NCI-H524 treated with DMSO at 0.1 percent for 48 hours (cell line): ENCODE data around the gene POU6F2.
"Not testable (repeated sequence)": the region's sequence is repeated elsewhere in the genome, so short reads cannot be mapped to it uniquely, and the experiment has no call there.

ENCODE experiments used
- DNase-seq: peaks from one replicate; lab custom pipeline; 2025; lab: John Stamatoyannopoulos, UW

The POU6F2 gene

DNA sequence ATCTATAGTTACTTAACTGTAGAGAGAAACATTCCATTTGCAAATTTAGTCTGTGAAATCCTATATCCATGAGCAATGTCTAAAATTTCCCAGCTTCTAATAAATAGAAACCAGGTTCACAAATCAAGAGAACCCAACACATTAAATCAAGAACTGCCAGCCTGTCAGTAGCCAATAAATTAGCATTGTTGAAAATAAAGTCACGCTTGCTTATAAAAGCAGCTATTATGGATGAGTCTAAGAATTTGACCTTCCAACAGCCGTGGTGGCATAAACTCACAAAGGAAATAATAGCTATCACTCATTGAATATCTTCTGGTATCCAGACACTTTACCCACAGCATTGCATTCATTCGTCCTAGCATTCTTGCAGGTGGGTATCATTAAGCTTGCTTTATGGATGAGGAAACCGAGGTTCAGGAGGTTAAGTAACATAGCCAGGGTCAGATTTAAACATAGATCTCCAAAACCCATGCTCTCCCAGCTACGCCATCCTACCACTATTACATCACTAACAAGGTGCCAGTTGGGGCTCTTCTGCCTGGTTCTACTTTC lies 328.4 kb downstream of the POU6F2 start:
- no peak for DNase-seq

DNA sequence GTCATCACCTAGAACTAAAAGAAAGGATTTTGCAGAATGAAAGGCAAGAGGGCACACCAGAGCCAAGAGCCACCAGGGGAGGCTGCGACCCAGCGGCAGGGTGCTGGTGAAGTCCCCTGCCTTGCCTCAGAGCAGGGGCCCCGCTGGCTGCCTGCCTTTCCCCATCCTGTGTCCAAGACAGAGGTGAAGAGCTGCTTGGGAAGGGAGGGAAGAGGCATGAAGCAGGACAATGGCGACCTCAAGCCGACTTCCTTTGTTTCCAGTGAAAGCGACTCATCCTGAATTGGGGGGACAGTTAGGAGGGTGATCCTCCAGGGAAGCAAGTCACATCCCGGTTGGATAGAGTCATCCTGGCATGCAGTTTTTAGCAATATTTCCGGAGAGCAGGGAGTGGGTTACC lies 333.0 kb downstream of the POU6F2 start:
- DNase-seq: no peak

DNA sequence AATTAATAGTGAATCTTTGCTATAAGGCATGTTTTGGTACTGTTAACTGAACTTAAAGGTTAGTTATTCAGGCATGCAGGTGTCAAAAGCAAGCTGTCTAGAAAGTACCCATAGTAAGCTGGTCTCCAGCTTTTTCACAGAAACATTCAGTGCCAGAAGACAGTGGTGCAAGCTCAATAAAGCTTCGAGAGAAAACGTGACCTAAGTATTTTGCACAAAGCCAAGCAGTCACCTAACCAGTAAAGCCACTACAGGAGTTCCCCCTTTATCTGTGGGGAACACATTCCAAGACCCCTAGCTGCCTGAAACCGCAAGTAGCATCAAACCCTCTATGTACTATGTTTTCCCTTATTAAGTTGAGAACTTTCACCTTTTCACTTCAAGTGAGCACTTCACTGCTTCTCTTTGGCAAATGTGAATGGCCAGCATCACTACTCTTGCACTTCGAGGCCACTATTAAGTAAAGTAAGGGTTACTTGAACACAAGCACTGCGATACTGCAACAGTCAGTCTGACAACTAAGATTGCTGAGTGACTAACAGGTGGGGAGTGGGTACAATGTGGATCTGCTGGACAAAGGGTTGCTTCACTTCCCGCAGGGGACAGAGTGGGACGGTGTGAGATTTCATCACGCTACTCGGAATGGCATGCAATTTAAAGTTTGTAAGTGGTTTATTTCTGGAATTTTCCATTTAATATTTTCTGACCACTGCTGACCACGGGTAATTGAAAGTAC lies 334.7 kb downstream of the POU6F2 start:
- DNase-seq: no peak

DNA sequence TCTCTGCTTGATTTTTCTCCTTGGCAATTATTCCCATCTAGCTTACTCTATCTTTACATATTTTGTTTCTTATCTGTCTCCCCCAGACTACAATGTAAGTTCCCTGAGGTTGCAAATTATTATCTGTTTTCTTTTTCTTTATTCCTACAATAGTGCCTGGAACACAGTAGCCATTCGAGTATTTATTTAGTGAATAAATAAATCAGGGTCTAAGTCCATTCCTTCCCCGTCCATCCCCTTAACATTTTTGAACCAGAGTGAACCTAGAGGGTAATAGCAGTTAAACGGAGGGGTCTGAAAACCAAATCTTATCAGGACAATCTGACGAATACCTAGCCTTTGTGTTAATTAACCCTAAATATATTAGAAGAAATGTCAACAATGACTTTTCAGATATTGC lies 335.7 kb downstream of the POU6F2 start:
- no peak for DNase-seq

DNA sequence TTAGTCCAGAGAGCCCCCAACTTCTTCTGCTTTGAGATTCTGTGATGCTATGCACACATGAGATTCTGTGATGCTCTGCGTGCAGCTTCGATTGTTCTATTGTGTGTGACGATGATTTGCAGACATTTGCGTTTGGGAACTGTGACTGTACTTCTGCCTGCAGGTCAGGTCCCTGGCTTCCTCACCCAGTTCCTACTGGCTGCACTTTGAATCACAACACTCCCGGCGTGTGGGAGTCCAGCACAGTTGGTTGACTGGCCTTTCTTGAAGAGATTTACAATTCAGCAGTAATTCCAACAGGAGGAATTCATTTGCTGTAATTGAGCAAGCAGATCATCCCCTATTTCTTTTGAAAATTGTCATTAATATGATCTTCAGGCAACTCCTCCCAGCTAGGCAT lies 336.3 kb downstream of the POU6F2 start:
- no peak for DNase-seq

DNA sequence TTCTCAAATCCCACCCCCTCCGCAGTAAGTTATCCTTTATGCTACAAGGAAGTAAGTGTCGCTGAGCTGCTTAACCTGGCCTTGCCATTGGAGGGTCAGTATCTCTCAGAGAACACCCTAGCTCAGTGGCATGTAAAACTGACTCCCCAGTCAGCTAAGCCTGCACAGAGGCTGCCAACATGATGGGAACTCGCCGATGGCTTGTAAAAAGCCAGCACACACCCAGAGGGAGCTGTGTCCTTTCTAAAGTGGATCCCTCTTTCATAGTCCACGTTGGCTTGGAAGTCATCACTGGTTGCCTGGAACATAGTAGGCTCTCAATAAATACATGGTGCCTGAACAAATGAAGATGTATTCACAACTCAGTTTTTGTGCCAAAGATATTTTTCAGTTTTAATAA lies 339.4 kb downstream of the POU6F2 start:
- no peak for DNase-seq

DNA sequence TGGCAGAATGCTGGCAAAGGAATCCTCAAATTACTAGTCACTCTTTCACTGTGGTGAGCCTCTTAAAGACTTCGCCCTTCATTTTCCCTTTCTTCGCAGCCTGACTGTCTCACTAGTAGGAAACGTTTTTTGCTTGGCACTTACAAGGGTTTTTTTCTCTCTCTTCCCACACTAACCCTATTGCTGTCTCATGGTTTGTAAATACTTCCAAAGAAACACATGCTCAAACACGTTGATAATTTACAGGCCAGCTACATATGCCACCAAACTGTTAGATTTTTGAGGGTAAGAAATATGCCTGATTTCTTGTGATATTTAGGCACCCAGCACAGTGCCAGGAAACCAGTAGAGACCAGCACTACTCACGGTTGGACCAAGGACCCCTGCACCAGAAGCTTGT lies 340.2 kb downstream of the POU6F2 start:
- DNase-seq: no peak

DNA sequence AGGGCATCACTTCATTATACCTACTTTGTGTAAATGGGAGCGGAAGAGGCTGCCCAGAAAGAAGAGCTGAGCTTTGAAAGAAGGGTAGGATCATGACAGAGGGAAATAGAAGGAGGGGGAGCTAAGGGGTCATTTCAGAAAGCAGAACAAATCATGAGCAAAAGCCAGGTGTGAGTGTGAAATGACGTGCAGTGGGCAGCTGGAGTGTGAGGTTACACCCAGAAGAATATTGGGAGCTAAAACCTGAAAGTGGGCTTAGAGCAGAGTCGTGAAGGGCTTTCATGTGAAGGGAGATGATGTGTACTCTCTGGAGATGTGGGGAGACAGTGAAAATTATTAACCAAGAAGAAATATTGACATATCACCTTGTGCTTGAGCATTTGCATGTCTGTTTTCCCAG lies 343.5 kb downstream of the POU6F2 start:
- DNase-seq: no peak

DNA sequence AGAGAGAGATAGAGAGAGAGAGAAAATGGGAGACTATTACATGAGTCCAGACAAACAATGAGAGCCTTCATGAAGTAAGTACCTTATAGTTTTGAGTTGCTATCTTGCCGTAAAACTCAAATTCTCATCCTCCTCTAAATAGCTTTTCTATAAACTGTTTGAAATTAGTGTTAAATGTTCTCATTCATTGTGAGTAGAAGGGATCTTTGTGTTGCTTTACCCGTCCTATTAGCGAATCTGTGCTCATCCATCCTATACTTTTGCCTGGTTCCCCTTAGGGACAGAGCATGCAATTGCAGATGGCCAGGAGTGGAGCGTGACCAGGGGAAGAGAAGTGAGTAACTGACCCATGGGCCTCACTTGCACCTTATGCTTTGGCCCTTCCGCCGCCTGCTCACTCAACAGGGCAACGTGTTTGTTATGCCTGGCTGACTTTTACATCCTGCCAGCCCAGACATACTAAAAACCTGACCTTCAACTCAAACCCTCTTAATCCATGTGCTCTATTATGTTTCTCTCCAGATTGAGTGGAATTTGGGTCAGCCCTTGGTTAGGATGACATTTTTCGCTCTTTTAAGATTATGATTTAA lies 344.3 kb downstream of the POU6F2 start:
- no peak for DNase-seq

DNA sequence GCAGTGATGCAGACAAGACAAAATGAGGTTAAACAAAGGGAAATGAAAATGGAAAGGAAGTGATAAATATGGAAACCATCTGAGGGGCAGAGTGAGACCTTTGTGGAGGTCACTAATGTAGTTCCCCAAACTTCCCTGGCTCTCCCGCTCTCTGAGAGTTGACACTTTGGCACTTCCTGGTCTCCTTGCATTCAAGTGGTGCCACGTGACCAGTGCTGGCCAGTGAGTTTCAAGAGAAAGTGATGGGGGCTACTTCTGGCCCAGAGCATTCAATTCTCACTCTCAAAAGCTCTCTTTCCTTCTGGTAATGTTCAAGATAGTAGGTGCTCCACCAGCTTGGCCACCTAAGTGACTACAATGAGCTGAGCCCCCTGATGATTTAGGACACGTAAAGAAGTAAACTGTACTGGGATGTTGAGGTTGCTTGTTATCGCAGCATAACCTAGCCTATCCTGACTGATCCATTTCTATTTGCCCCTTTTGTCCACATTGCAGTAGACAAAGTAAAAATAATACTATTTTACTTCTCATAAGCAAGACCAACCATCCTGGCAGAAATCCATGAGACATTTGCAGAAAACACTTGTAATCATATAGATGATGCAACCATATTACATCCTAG lies 346.5 kb downstream of the POU6F2 start:
- no peak for DNase-seq

DNA sequence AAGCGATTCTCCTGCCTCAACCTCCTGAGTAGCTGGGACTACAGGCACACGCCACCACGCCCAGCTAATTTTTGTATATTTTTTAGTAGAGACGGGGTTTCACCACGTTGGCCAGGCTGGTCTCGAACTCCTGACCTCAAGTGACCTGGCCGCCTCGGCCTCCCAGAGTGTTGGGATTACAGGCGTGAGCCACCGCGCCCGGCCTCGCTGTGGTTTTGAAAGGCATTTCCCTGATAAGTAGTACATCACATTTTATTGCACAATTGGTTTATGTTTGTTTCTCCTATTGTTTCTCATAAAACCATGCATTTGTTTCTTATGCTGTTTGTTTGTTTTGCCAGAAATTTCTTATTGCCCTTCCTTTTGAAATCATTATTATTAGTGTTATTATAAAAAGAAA lies 353.9 kb downstream of the POU6F2 start:
- not testable (repeated sequence) for DNase-seq

DNA sequence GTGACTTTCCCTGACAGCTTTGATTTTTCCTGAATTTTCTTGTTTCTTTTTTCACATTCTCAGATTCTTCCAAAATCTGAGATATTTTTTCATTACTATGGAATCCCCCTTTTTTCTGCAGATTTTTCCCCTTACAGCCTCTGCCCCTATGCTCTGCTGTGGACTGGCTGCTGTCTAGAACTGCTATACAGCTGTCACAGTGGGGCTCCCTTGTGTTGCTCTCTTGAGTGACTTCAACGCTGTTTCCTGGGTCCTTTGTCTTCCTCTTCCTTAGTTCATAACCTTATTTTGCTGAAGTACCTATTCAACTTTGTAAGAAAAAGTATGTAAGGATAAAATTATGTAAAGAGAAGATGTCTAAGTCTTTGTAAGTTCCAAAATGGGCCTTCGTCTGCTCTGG lies 354.4 kb downstream of the POU6F2 start:
- no peak for DNase-seq

DNA sequence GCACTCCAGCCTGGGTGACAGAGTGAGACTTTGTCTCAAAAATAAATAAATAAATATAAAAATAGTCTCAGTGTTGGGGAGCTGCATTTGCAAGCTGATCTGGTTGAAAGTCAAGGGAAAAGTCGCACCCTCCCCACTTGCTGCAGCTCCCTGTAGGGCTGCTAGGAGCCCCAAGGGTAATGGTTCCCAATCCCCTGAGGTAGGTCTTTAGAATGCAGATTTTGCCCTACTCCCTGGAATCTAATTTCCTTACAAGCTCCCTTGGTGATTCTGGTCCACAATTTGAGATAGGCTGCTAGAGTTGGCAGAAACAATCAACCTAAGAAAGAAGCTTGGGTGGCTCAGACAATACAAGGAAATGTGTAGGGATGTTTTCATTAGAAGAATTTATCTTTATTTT lies 356.0 kb downstream of the POU6F2 start:
- DNase-seq: no peak

DNA sequence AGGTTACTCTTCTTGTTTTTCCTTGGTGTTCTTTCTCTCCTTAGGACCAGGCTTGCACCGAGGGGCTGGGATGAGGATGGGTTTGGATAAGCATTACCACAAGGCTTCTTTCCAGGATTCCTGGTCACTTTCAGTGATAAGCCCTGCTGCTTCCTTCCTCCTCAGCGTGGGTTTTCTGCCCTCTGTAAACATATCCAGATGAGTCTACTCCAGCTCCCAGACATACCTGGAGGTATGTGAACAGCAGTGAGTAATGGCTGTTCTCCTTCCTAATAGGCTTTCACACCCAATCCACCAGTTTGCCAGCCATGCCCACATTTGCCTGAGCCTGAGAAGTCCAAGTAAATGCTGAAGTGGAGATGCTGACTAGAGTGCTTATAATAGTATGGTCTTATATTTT lies 358.7 kb downstream of the POU6F2 start:
- DNase-seq: no peak

DNA sequence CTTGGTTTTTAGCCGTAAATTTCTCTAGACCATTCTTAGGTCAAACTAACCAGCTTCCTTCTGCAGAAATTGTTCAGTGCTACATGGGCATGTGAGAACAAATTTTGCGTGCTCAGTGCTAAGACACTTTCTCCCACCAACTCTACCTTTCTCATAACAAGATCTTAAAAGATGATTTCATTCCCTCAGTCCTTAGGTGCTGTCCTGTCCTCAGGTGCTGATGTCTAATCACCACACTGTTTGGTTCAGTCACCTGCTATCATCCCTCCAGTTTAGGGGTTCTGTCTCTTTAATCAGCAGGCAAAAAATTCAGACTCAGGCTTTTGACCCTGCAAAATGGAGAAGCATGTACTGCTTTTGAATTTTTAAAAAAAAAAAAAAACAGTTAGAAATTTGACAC lies 361.0 kb downstream of the POU6F2 start:
- DNase-seq: no peak

DNA sequence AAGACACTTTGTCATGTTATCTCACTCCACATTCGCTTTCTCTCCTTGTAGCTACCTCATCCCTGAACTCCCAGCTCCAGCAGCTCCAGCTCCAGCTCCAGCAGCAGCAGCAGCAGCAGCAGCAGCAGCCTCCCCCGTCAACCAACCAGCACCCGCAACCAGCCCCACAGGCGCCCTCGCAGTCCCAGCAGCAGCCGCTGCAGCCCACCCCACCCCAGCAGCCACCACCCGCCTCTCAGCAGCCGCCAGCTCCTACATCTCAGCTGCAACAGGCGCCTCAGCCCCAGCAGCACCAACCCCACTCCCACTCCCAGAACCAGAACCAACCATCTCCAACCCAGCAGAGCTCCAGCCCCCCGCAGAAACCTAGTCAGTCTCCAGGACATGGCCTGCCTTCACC lies 361.9 kb downstream of the POU6F2 start:
- no peak for DNase-seq

DNA sequence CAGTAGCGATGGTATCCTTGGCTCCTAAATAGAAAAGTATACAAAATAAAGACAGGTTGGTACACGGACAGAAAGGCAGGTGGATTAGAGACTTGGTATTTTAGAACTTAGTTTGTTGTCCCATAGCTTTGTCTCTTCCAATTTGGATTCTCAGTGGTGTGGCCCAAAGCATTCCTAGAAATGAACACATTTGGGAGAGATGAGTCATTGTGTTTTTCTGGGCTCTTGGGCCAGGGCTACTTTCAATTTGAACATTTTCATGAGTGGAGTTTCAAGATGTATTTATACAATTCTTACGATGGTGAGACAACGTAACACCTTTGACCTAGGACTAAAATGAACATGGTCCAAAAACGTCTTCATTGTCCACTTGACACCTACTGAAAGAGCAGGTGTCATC lies 363.4 kb downstream of the POU6F2 start:
- DNase-seq: no peak

DNA sequence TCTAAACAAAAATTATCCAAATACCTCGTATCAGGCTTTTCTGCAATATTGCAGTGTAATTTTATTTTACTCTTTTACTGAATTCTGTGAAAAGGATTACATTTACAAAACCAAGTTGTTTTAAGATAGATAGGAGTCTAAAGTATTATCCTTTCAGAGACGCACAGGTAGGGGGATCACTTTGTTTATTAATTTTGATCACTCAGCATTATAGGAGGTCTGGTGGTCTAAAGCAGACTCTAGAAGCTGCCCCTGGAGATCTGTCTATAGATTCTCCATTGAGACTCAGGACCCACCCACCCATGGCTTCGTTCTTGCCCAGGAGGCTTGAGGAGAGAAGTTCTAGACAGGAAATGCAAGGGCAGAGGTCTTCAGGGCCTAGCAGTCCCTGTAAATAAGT lies 365.1 kb downstream of the POU6F2 start:
- no peak for DNase-seq

DNA sequence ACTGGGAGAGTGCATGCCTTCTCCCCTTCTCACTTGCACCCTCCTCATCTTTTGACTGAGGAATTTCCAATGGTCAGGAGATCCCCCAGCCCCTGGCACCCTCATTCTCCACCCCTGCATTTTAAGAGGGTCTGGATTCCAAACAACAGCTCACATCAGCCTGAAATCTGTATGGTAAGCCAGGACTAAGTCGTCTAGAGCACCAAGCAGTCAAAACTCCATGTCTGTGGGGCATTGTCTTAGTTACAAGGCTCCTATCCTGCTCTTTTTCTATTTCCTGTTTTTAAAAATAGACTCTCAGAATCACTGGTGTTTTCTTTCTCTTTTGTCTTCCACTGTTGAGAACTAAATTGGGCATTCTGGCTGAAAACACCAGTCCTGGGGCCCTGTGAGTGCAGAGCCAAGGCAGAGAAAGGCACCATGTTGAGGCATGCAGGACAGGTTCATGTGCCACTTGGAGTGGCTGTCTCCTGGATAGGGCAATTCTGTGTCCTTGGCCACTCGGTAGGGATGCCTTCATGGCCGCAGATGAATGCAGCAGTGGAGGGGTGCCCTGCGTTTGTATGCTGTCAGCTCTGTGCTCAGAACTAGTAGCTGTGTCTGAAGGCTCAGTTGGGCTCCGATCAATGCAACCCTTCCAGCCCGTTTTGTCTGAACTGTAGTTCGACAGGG lies 371.9 kb downstream of the POU6F2 start:
- DNase-seq: no peak

DNA sequence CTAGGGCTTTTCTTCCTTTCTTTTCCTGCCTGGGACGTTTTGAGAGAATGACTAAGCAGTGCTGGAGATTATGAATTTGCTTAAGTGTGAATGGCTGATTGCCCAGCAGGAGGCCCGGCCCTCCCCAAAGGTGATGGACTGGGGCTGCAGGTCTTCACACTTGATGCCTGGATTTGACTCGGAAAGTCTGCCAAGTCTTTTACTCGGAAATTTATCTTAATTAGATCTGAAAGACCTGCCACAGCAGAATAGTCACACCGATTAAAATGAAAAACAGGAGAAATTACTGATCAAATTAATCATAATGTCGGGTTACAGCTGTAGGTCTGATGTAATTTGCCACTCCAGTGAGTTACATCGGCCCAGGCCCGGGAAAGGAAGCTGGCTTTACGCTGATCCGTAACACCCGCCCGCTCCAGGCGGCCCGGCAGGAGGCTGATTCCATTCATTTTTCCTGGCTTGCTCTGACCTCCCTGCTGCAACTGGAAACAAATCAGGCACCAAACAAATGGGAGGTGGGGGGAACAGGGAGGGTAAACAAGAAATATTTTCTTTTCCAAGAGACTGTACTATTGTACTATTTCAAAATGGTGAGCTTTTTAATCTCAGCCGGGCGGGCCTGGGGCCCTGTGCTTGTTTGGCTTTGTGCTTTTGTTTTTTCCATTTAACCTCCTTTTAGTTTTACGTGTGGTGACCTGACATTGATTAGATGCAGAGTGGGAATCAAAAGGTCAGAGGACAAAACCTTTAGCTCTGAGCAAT lies 376.1 kb downstream of the POU6F2 start:
- DNase-seq: no peak

DNA sequence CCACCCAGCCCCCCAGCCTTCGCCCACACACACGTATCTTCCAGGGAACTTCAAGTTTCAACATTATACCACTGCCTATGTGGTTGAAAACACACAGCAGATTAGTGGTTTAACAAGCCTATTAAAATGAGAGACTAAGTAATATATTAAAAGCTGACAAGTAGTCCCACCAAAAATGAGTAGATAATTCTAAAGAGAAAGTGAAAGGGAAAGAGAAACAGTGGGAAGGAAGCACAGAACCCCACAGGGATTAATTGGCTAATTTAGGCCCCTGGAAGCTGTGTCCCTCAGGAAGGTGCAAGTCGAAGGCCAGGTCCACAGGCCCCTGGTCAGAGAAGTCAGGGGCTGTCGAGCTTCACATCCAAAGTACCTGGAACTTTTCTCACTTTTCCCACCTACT lies 378.0 kb downstream of the POU6F2 start:
- no peak for DNase-seq
